ENCODE measurements around the gene PWWP2B.

DNA sequence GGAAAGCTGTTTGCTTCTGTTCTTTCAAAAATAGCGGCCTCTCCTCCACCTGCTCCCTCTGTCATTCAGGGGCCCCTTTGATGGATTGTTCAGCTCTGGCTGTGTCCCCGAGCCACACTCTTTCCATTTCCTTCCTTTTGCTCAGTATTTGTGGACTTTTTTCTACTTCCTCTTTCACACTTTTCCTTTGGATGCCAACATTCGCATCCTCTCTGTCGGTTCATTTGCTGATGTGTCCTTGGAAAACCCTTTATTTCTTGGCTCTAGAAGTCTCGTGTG is 11.7 kb upstream of the PWWP2B start:
- TF ChIP-seq, protein P1, sequence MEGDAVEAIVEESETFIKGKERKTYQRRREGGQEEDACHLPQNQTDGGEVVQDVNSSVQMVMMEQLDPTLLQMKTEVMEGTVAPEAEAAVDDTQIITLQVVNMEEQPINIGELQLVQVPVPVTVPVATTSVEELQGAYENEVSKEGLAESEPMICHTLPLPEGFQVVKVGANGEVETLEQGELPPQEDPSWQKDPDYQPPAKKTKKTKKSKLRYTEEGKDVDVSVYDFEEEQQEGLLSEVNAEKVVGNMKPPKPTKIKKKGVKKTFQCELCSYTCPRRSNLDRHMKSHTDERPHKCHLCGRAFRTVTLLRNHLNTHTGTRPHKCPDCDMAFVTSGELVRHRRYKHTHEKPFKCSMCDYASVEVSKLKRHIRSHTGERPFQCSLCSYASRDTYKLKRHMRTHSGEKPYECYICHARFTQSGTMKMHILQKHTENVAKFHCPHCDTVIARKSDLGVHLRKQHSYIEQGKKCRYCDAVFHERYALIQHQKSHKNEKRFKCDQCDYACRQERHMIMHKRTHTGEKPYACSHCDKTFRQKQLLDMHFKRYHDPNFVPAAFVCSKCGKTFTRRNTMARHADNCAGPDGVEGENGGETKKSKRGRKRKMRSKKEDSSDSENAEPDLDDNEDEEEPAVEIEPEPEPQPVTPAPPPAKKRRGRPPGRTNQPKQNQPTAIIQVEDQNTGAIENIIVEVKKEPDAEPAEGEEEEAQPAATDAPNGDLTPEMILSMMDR (IDR thresholded peaks at IDR 0.05) = no peak
- TF ChIP-seq POLR2AphosphoS5 (IDR thresholded peaks at IDR 0.05) = no peak
- no peak for TF ChIP-seq POLR2A (IDR thresholded peaks at IDR 0.05)

Measured in sigmoid colon (tissue), 4 donors.